IPS DF 6.9 (cell line): ENCODE data around the gene FNBP1.
"Not testable (repeated sequence)": the region's sequence is repeated elsewhere in the genome, so short reads cannot be mapped to it uniquely, and the experiment has no call there.

Source experiments
- DNase-seq: peaks from one replicate; pipeline ENCODE4 v3.0.0-alpha.2; 2013; ENCODE audit warnings: low read depth, low spot score
- H3K27ac ChIP-seq: one replicate; pipeline ENCODE4 v1.5.1; 2013; ENCODE audit warnings: low read length, control low read depth
- H3K27me3 ChIP-seq: 2 replicates; pipeline ENCODE4 v1.6.1; 2013; ENCODE audit warnings: mild to moderate bottlenecking, low read length; ENCODE audit not compliant: control insufficient read depth, insufficient read depth
- H3K36me3 ChIP-seq: 2 replicates; pipeline ENCODE4 v1.6.1; 2013; ENCODE audit warnings: low read length; ENCODE audit not compliant: control insufficient read depth, insufficient read depth
- H3K4me1 ChIP-seq: 2 replicates; pipeline ENCODE4 v1.6.1; 2013; ENCODE audit warnings: low read length; ENCODE audit not compliant: control insufficient read depth, insufficient read depth
- H3K4me3 ChIP-seq: 2 replicates; pipeline ENCODE4 v1.5.1; 2013; ENCODE audit warnings: mild to moderate bottlenecking, low read length
- H3K9me3 ChIP-seq: 2 replicates; pipeline ENCODE4 v1.6.1; 2013; ENCODE audit warnings: low read length, inconsistent platforms; ENCODE audit not compliant: control insufficient read depth, insufficient read depth
- WGBS: extraction: QIAGEN DNeasy Blood & Tissue Kit; methylation state at CpG from one replicate; pipeline ENCODE4 v1.1.7; 2013; ENCODE audit warnings: mixed read lengths, missing lambda C conversion rate; ENCODE audit not compliant: insufficient read length, insufficient coverage; 5-methylcytosine and 5-hydroxymethylcytosine counted together

Gene FNBP1

GRCh38 chr9:129991139-129991538, 51.9 kb downstream of the FNBP1 start:
- H3K27ac ChIP-seq, H3K4me1 ChIP-seq, H3K27me3 ChIP-seq, DNase-seq, H3K4me3 ChIP-seq, H3K36me3 ChIP-seq, H3K9me3 ChIP-seq: not testable (repeated sequence)
- WGBS = no CpG with 5 or more reads among the region's 6 CpGs

- no peaks in the 10 kb centered on the region for H3K9me3 ChIP-seq
- no peaks in the 10 kb centered on the region for H3K27me3 ChIP-seq
- WGBS = no CpG with 5 or more reads among the region's 6 CpGs
- no peak for DNase-seq
- H3K4me1 ChIP-seq = no peaks in the 10 kb centered on the region; the same call in 1 of the 2 replicates
- no peak overlapping the region for H3K4me3 ChIP-seq
- H3K27ac ChIP-seq = no peak overlapping the region
- H3K36me3 ChIP-seq = no peaks in the 10 kb centered on the region
Observed at GRCh38 chr9:129990269-129991010, 52.5 kb downstream of the FNBP1 start.

GRCh38 chr9:129989740-129990139, 53.2 kb downstream of the FNBP1 start:
- no peak overlapping the region for H3K27ac ChIP-seq
- WGBS = no CpG with 5 or more reads among the region's 7 CpGs
- no peaks in the 10 kb centered on the region for H3K27me3 ChIP-seq
- no peaks in the 10 kb centered on the region for H3K9me3 ChIP-seq
- H3K36me3 ChIP-seq = no peaks in the 10 kb centered on the region
- no peaks in the 10 kb centered on the region; the same call in 1 of the 2 replicates for H3K4me1 ChIP-seq
- no peak for DNase-seq
- H3K4me3 ChIP-seq = no peak overlapping the region

- H3K36me3 ChIP-seq = no peaks in the 10 kb centered on the region
- WGBS = no CpG with 5 or more reads among the region's 3 CpGs
Observed at GRCh38 chr9:129989362-129989708, 53.7 kb downstream of the FNBP1 start.

GRCh38 chr9:129988607-129989361, 54.2 kb downstream of the FNBP1 start:
- Histone ChIP-seq H3K4me3 (no peak overlapping the region), H3K9me3 (no peaks in the 10 kb centered on the region), H3K36me3 (no peaks in the 10 kb centered on the region), H3K27me3 (no peaks in the 10 kb centered on the region), H3K4me1 (no peaks in the 10 kb centered on the region), H3K27ac (no peak overlapping the region)
- no CpG with 5 or more reads among the region's 9 CpGs for WGBS
- DNase-seq = no peak

More at GRCh38 chr9:129989362-129989708, 53.7 kb downstream of the FNBP1 start:
- Histone ChIP-seq H3K27me3 (no peaks in the 10 kb centered on the region), H3K27ac (no peak overlapping the region), H3K4me3 (no peak overlapping the region), H3K9me3 (no peaks in the 10 kb centered on the region), H3K4me1 (no peaks in the 10 kb centered on the region; the same call in 1 of the 2 replicates)
- DNase-seq = no peak

- Histone ChIP-seq H3K4me1 (no peaks in the 10 kb centered on the region), H3K27me3 (no peaks in the 10 kb centered on the region), H3K27ac (no peak overlapping the region), H3K36me3 (no peaks in the 10 kb centered on the region), H3K9me3 (no peaks in the 10 kb centered on the region), H3K4me3 (no peak overlapping the region)
- DNase-seq = no peak
- WGBS = no CpG with 5 or more reads among the region's 1 CpG
Observed at GRCh38 chr9:129987941-129988340, 55.0 kb downstream of the FNBP1 start.

GRCh38 chr9:129987047-129987446, 55.9 kb downstream of the FNBP1 start:
- no peak for DNase-seq
- no peaks in the 10 kb centered on the region for H3K9me3 ChIP-seq
- no peak overlapping the region for H3K27ac ChIP-seq
- no peaks in the 10 kb centered on the region for H3K27me3 ChIP-seq
- H3K36me3 ChIP-seq = no peaks in the 10 kb centered on the region
- no peak overlapping the region for H3K4me3 ChIP-seq
- no peaks in the 10 kb centered on the region for H3K4me1 ChIP-seq
- WGBS = no CpG with 5 or more reads among the region's 8 CpGs

- WGBS = no CpG with 5 or more reads among the region's 9 CpGs
Observed at GRCh38 chr9:129984589-129984988, 58.4 kb downstream of the FNBP1 start.

GRCh38 chr9:129983891-129984290, 59.1 kb downstream of the FNBP1 start:
- Histone ChIP-seq H3K9me3 (no peaks in the 10 kb centered on the region), H3K36me3 (no peaks in the 10 kb centered on the region), H3K27me3 (no peaks in the 10 kb centered on the region), H3K27ac (no peak overlapping the region), H3K4me3 (no peak overlapping the region), H3K4me1 (no peaks in the 10 kb centered on the region)
- no CpG with 5 or more reads among the region's 2 CpGs for WGBS
- no peak for DNase-seq

More at GRCh38 chr9:129984589-129984988, 58.4 kb downstream of the FNBP1 start:
- not testable (repeated sequence) for H3K4me3 ChIP-seq, H3K36me3 ChIP-seq, H3K27me3 ChIP-seq, H3K9me3 ChIP-seq, H3K27ac ChIP-seq, H3K4me1 ChIP-seq, DNase-seq

- H3K27me3 ChIP-seq = no peaks in the 10 kb centered on the region
Observed at GRCh38 chr9:129981180-129981907, 61.6 kb downstream of the FNBP1 start.

More at GRCh38 chr9:129981180-129981907, 61.6 kb downstream of the FNBP1 start:
- Histone ChIP-seq H3K27ac (no peak overlapping the region), H3K9me3 (no peaks in the 10 kb centered on the region), H3K4me3 (no peak overlapping the region), H3K4me1 (no peaks in the 10 kb centered on the region), H3K36me3 (peaks cover 2% of the 10 kb centered on the region; the same call in 1 of the 2 replicates)
- no peak for DNase-seq
- no CpG with 5 or more reads among the region's 15 CpGs for WGBS
